H9 (cell line): ENCODE results near the gene TSC22D3. TPM values are rescaled to one million over a fixed set of nuclear protein-coding genes. Genes with fewer than 3 reads are reported as not detected.

ENCODE experiments used
- DNase-seq: peaks from one replicate; pipeline ENCODE4 v3.0.0-alpha.2; 2017
- H2AFZ ChIP-seq: one replicate; pipeline ENCODE4 v1.6.1; 2013; ENCODE audit warnings: mild to moderate bottlenecking, low read length, control low read depth, moderate library complexity
- H2AK5ac ChIP-seq: 2 replicates; pipeline ENCODE4 v1.6.1; 2013; ENCODE audit warnings: low read length, control low read depth, mixed read lengths; ENCODE audit not compliant: insufficient read length
- H2BK120ac ChIP-seq: one replicate; pipeline ENCODE4 v1.6.1; 2013; ENCODE audit warnings: low read depth, mild to moderate bottlenecking, low read length, control low read depth, inconsistent platforms; ENCODE audit not compliant: poor library complexity, severe bottlenecking
- H2BK12ac ChIP-seq: 2 replicates; pipeline ENCODE4 v1.6.1; 2013; ENCODE audit warnings: low read length, control low read depth, mixed read lengths, low read depth; ENCODE audit not compliant: insufficient read length
- H2BK15ac ChIP-seq: 2 replicates; pipeline ENCODE4 v1.6.1; 2013; ENCODE audit warnings: low read depth, low read length, control low read depth
- H2BK20ac ChIP-seq: one replicate; pipeline ENCODE4 v1.6.1; 2013; ENCODE audit warnings: low read depth, mild to moderate bottlenecking, low read length, control low read depth, inconsistent platforms; ENCODE audit not compliant: poor library complexity, severe bottlenecking
- H2BK5ac ChIP-seq: 2 replicates; pipeline ENCODE4 v1.6.1; 2013; ENCODE audit warnings: low read length, control low read depth, mixed read lengths; ENCODE audit not compliant: insufficient read length
- H3K14ac ChIP-seq: 2 replicates; pipeline ENCODE4 v1.6.1; 2013; ENCODE audit warnings: low read length, control low read depth; ENCODE audit not compliant: insufficient read depth
- H3K18ac ChIP-seq: 2 replicates; pipeline ENCODE4 v1.6.1; 2013; ENCODE audit warnings: low read depth, mild to moderate bottlenecking, mixed read lengths, low read length, control low read depth; ENCODE audit not compliant: insufficient read length
- H3K23ac ChIP-seq: 2 replicates; pipeline ENCODE4 v1.6.1; 2013; ENCODE audit warnings: low read length, control low read depth, mixed read lengths, low read depth; ENCODE audit not compliant: insufficient read length
- H3K23me2 ChIP-seq: 2 replicates; pipeline ENCODE4 v1.6.1; 2013; ENCODE audit warnings: low read depth, mild to moderate bottlenecking, mixed read lengths, low read length, control low read depth; ENCODE audit not compliant: insufficient read length, poor library complexity, severe bottlenecking
- H3K27ac ChIP-seq: 2 replicates; pipeline ENCODE4 v1.5.1; 2013; ENCODE audit warnings: low read length, control low read depth, mixed read lengths, low read depth; ENCODE audit not compliant: insufficient read length
- H3K27me3 ChIP-seq: 2 replicates; pipeline ENCODE4 v1.6.1; 2013; ENCODE audit warnings: low read length, control low read depth, inconsistent platforms; ENCODE audit not compliant: insufficient read depth
- H3K4ac ChIP-seq: 2 replicates; pipeline ENCODE4 v1.6.1; 2013; ENCODE audit warnings: low read depth, mild to moderate bottlenecking, control low read depth, inconsistent platforms, low read length, moderate library complexity
- H3K4me1 ChIP-seq: 2 replicates; pipeline ENCODE4 v1.6.1; 2013; ENCODE audit warnings: low read length, control low read depth, inconsistent platforms; ENCODE audit not compliant: insufficient read depth
- H3K4me2 ChIP-seq: 2 replicates; pipeline ENCODE4 v1.6.1; 2013; ENCODE audit warnings: low read length, control low read depth, mixed read lengths; ENCODE audit not compliant: insufficient read length, insufficient read depth
- H3K56ac ChIP-seq: 2 replicates; pipeline ENCODE4 v1.6.1; 2013; ENCODE audit warnings: low read depth, mild to moderate bottlenecking, mixed read lengths, low read length, control low read depth; ENCODE audit not compliant: insufficient read length
- H3K79me1 ChIP-seq: 2 replicates; pipeline ENCODE4 v1.6.1; 2013; ENCODE audit warnings: low read depth, mild to moderate bottlenecking, moderate library complexity, low read length, control low read depth, inconsistent platforms; ENCODE audit not compliant: insufficient read depth, poor library complexity, severe bottlenecking
- H3K79me2 ChIP-seq: 2 replicates; pipeline ENCODE4 v1.6.1; 2013; ENCODE audit warnings: low read length, control low read depth, inconsistent platforms; ENCODE audit not compliant: insufficient read depth
- H3K9ac ChIP-seq: 2 replicates; pipeline ENCODE4 v1.6.1; 2013; ENCODE audit warnings: low read length, control low read depth, mixed read lengths; ENCODE audit not compliant: insufficient read length; ENCODE audit errors: extremely low read depth
- H3K9me3 ChIP-seq: one replicate; pipeline ENCODE4 v1.6.1; 2013; ENCODE audit warnings: low read depth, low read length, inconsistent platforms; ENCODE audit not compliant: control insufficient read depth
- H3T11ph ChIP-seq: one replicate; pipeline ENCODE4 v1.6.1; 2013; ENCODE audit warnings: mild to moderate bottlenecking, low read length, control low read depth, inconsistent platforms
- H4K20me1 ChIP-seq: one replicate; pipeline ENCODE4 v1.6.1; 2013; ENCODE audit not compliant: control insufficient read depth, insufficient read length, insufficient read depth
- H4K5ac ChIP-seq: 2 replicates; pipeline ENCODE4 v1.6.1; 2013; ENCODE audit warnings: low read depth, mild to moderate bottlenecking, mixed read lengths, low read length, control low read depth; ENCODE audit not compliant: insufficient read length
- H4K8ac ChIP-seq: replicated peaks from 2 replicates; pipeline ENCODE4 v1.6.1; 2013; ENCODE audit warnings: low read length, control low read depth, mixed read lengths, low read depth; ENCODE audit not compliant: insufficient read length
- H4K91ac ChIP-seq: 2 replicates; pipeline ENCODE4 v1.6.1; 2013; ENCODE audit warnings: low read depth, mild to moderate bottlenecking, moderate library complexity, mixed read lengths, low read length, control low read depth; ENCODE audit not compliant: insufficient read length
- H3K27ac Mint-ChIP-seq, 3 experiments: 2 replicates in 2 of 3; 3 replicates in 1 of 3; pipeline ENCODE4 v1.8.0; 2020 to 2021; ENCODE audit warnings: mixed read lengths in 3 of 3, mild to moderate bottlenecking in 1 of 3, moderate library complexity in 1 of 3
- H3K27me3 Mint-ChIP-seq: 2 replicates; pipeline ENCODE4 v1.8.0; 2021; ENCODE audit warnings: low read depth, mild to moderate bottlenecking, moderate library complexity, mixed read lengths
- H3K36me3 Mint-ChIP-seq, 3 experiments: 2 replicates in 2 of 3; 3 replicates in 1 of 3; pipeline ENCODE4 v1.8.0; 2020 to 2021; ENCODE audit warnings: low read depth in 3 of 3, mixed read lengths in 3 of 3; ENCODE audit not compliant: insufficient read depth in 1 of 3
- H3K4me1 Mint-ChIP-seq, 2 experiments: 2 replicates each; pipeline ENCODE4 v1.8.0; 2020; ENCODE audit warnings: mixed read lengths in 2 of 2
- H3K4me3 Mint-ChIP-seq, 2 experiments: 2 replicates in 1 of 2; 3 replicates in 1 of 2; pipeline ENCODE4 v1.8.0; 2020 to 2021; ENCODE audit warnings: mild to moderate bottlenecking in 2 of 2, mixed read lengths in 2 of 2, moderate library complexity in 1 of 2
- H3K9me3 Mint-ChIP-seq, 2 experiments: 2 replicates in 1 of 2; 3 replicates in 1 of 2; pipeline ENCODE4 v1.8.0; 2020; ENCODE audit warnings: mild to moderate bottlenecking in 2 of 2, mixed read lengths in 2 of 2, moderate library complexity in 1 of 2
- CTCF ChIP-seq: fragments of 200-600 bp; sonication (generic); conservative IDR thresholded peaks from 3 replicates; pipeline ENCODE4 v1.8.0; 2021; ENCODE audit warnings: antibody characterized with exemption, mild to moderate bottlenecking
- WGBS: extraction: QIAGEN DNeasy Blood & Tissue Kit; methylation state at CpG from one replicate; pipeline ENCODE4 v1.1.7; 2013; ENCODE audit warnings: missing lambda C conversion rate, low lambda C conversion rate, mixed read lengths; ENCODE audit not compliant: insufficient read length; ENCODE audit errors: extremely low coverage; 5-methylcytosine and 5-hydroxymethylcytosine counted together
- total RNA-seq: library from RNA; stranded (reverse); gene quantifications from 2 replicates; pipeline ENCODE4 v1.2.1, GENCODE V29; 2021

TSC22D3 gene
- total RNA-seq, 1 experiment from 2014 or later: 10.5 TPM

GRCh38 chrX:107700317-107700774, 75.2 kb downstream of the TSC22D3 start:
- Histone ChIP-seq H3K9me3 (no peaks in the 10 kb centered on the region), H2AFZ (no peak overlapping the region), H3K14ac (no peak overlapping the region), H3K4me1 (no peaks in the 10 kb centered on the region; the same call in 1 of the 2 replicates), H2BK20ac (no peak overlapping the region), H3K27me3 (no peaks in the 10 kb centered on the region; the same call in 1 of the 2 replicates), H2BK120ac (no peak overlapping the region), H3K23me2 (no peaks in the 10 kb centered on the region), H3K9ac (no peak overlapping the region), H2BK12ac (no peak overlapping the region), H3K79me1 (no peaks in the 10 kb centered on the region), H4K8ac (no peak overlapping the region), H3K23ac (no peak overlapping the region), H3K4ac (no peak overlapping the region), H3K56ac (no peak overlapping the region), H4K5ac (no peak overlapping the region), H2BK15ac (no peak overlapping the region), H4K91ac (no peak overlapping the region), H2AK5ac (no peak overlapping the region), H3K27ac (no peak overlapping the region), H3K79me2 (no peaks in the 10 kb centered on the region), H2BK5ac (no peak overlapping the region), H3K4me2 (no peak overlapping the region), H3T11ph (no peak overlapping the region), H4K20me1 (no peaks in the 10 kb centered on the region), H3K18ac (no peak overlapping the region)
- WGBS: no CpG with 5 or more reads among the region's 4 CpGs
- Mint-ChIP-seq H3K4me3 (no peak overlapping the region), H3K4me1 (peaks cover 5 to 31% of the 10 kb centered on the region in 2 experiments), H3K27me3 (no peaks in the 10 kb centered on the region; the same call in none of the 2 replicates), H3K9me3 (peaks cover 0 to 52% of the 10 kb centered on the region in 2 experiments; a peak in 3 of 5 replicates), H3K36me3 (peaks cover 0 to 3% (median 0%) of the 10 kb centered on the region in 3 experiments; a peak in 2 of 7 replicates), H3K27ac (no peak overlapping the region)
- TF ChIP-seq CTCF: no peak
- no peak for DNase-seq
